Muscle layer of colon (tissue), 2 donors: Measurements from ENCODE around the gene POP7.
A peak's percentile ranks its signal among the peaks of the same experiment; 100 is the strongest.

Experiments
- H3K27ac ChIP-seq: one replicate; pipeline ENCODE4 v1.7.0; 2013; ENCODE audit warnings: low read depth, mild to moderate bottlenecking, low read length, moderate library complexity
- H3K27me3 ChIP-seq, 2 donors: one replicate each; pipeline ENCODE4 v1.7.0; 2013; ENCODE audit warnings: low read length in 2 of 2, mild to moderate bottlenecking in 2 of 2; ENCODE audit not compliant: insufficient read depth in 2 of 2, control insufficient read depth in 1 of 2
- H3K36me3 ChIP-seq: one replicate; pipeline ENCODE4 v1.7.0; 2013; ENCODE audit warnings: mild to moderate bottlenecking, low read length; ENCODE audit not compliant: insufficient read depth
- H3K4me1 ChIP-seq: one replicate; pipeline ENCODE4 v1.7.0; 2013; ENCODE audit warnings: mild to moderate bottlenecking, low read length; ENCODE audit not compliant: insufficient read depth
- H3K4me3 ChIP-seq, 2 donors: one replicate each; pipeline ENCODE4 v1.7.0; 2013; ENCODE audit warnings: low read length in 2 of 2, low read depth in 1 of 2, mild to moderate bottlenecking in 1 of 2, moderate library complexity in 1 of 2
- H3K9ac ChIP-seq: one replicate; pipeline ENCODE4 v1.7.0; 2013; ENCODE audit warnings: low read length
- H3K9me3 ChIP-seq: one replicate; pipeline ENCODE4 v1.7.0; 2013; ENCODE audit warnings: mild to moderate bottlenecking, low read length
- donor health status: abdominal sarcoma.
- donor health status: Adenocarcinoma of cecum.

Gene POP7

DNA sequence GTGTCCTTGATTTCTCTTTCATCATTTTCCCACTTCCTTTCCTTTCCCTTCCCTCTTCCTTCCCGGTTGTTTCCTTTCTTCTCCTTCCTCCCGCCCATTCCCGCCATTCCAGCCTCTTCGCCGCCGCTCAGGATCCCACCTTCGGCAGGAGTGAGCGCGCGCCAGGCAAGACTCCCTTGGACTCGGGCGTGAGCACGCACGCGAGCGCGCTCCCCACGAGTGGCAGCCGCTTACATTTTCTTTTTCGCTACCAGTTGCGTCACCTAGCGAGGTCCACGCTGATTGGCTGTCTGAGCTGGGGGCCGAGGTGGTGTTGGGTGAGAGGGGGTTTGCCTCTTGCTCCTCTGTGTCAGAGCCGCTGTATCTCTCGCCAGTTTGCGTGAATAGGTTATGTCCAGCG lies 39.3 kb downstream of the POP7 start:
- H3K4me3 ChIP-seq = peak overlapping the region; percentile 36 to 45
- no peak overlapping the region for H3K27ac ChIP-seq
- H3K9ac ChIP-seq = no peak overlapping the region
- H3K4me1 ChIP-seq = no peaks in the 10 kb centered on the region
- H3K9me3 ChIP-seq = no peaks in the 10 kb centered on the region
- no peaks in the 10 kb centered on the region for H3K36me3 ChIP-seq
- peaks cover 0 to 4% of the 10 kb centered on the region in 2 donors for H3K27me3 ChIP-seq

DNA sequence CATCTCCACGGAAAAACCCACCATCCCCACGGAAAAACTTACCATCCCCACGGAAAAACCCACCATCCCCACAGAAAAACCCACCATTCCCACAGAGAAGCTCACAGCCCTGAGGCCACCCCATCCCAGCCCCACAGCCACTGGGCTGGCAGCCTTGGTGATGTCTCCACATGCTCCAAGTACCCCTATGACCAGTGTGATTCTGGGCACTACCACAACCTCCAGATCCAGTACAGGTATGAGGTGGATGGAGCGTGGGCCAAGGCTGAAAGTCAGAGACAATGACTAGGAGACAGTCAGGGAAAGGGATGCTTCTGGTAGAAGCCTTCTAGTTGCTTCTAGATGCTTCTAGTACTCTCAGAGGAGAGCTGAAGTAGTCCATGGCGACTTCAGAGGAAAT lies 47.1 kb downstream of the POP7 start:
- Histone ChIP-seq H3K36me3 (no peaks in the 10 kb centered on the region), H3K27ac (no peak overlapping the region), H3K9me3 (no peaks in the 10 kb centered on the region), H3K4me3 (no peak overlapping the region), H3K27me3 (peaks cover 0 to 12% of the 10 kb centered on the region in 2 donors), H3K4me1 (no peaks in the 10 kb centered on the region), H3K9ac (no peak overlapping the region)

DNA sequence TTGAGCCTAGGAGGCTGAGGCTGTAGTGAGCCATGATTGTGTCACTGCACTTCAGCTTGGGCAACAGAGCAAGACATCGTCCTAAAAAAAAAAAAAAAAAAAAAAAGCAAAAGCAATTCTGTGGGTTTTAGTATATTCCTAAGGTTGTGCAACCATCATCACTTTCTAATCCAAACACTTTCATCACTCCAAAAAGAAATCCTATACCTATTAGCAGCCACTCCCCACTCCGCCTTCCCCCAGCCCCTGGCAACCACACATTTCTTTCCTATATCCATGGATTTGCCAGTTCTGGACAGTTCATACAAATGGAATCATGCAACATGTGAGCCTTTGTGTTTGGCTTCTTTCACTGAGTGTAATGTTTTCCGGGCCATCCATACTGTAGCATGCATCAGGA lies 47.8 kb downstream of the POP7 start:
- H3K36me3 ChIP-seq = no peaks in the 10 kb centered on the region
- no peak overlapping the region for H3K27ac ChIP-seq
- no peaks in the 10 kb centered on the region for H3K9me3 ChIP-seq
- no peak overlapping the region for H3K9ac ChIP-seq
- peaks cover 0 to 8% of the 10 kb centered on the region in 2 donors for H3K27me3 ChIP-seq
- H3K4me3 ChIP-seq = no peak overlapping the region
- H3K4me1 ChIP-seq = no peaks in the 10 kb centered on the region
